ENCODE results near the gene BBS9. TPM values are rescaled to one million over a fixed set of nuclear protein-coding genes. Genes with fewer than 3 reads are reported as not detected.
"Not testable (repeated sequence)": the region's sequence is repeated elsewhere in the genome, so short reads cannot be mapped to it uniquely, and the experiment has no call there.

Gene BBS9
- total RNA-seq, 4 donors from 2014 or later, result 11.3 to 28.5 (median 20.7) TPM

- no peak for DNase-seq (ENCODE audit: low spot score)
- ATAC-seq (ENCODE audit: low FRiP score), result no peak
- TF ChIP-seq CTCF (IDR thresholded peaks at IDR 0.05), result no peak
Measured at GRCh38 chr7:33262476-33262875, 133.1 kb downstream of the BBS9 start.

- not testable (repeated sequence) for DNase-seq (ENCODE audit: low spot score); ATAC-seq (ENCODE audit: low FRiP score)
Measured at GRCh38 chr7:33271839-33272371, 142.5 kb downstream of the BBS9 start.

- ATAC-seq (ENCODE audit: low FRiP score), result no peak
- TF ChIP-seq CTCF (IDR thresholded peaks at IDR 0.05), result no peak
Measured at GRCh38 chr7:33273356-33273755, 144.0 kb downstream of the BBS9 start.

GRCh38 chr7:33276325-33276724 is 147.0 kb downstream of the BBS9 start:
- DNase-seq (ENCODE audit: low spot score) (no peak), ATAC-seq (ENCODE audit: low FRiP score) (no peak)
- no peak for TF ChIP-seq CTCF (IDR thresholded peaks at IDR 0.05)

More at GRCh38 chr7:33273356-33273755, 144.0 kb downstream of the BBS9 start:
- DNase-seq (ENCODE audit: low spot score), result no peak

GRCh38 chr7:33276729-33277128 is 147.4 kb downstream of the BBS9 start:
- DNase-seq (ENCODE audit: low spot score), result no peak
- ATAC-seq (ENCODE audit: low FRiP score), result no peak
- TF ChIP-seq CTCF (IDR thresholded peaks at IDR 0.05), result no peak

- DNase-seq (ENCODE audit: low spot score) (no peak), ATAC-seq (ENCODE audit: low FRiP score) (no peak)
- no peak for TF ChIP-seq CTCF (IDR thresholded peaks at IDR 0.05)
Measured at GRCh38 chr7:33278095-33278494, 148.7 kb downstream of the BBS9 start.

GRCh38 chr7:33286501-33286900 is 157.1 kb downstream of the BBS9 start:
- DNase-seq (ENCODE audit: low spot score) (no peak), ATAC-seq (ENCODE audit: low FRiP score) (no peak)
- no peak for TF ChIP-seq CTCF (IDR thresholded peaks at IDR 0.05)

GRCh38 chr7:33287738-33288137 is 158.4 kb downstream of the BBS9 start:
- ATAC-seq (ENCODE audit: low FRiP score), result no peak
- TF ChIP-seq CTCF (IDR thresholded peaks at IDR 0.05), result no peak
- DNase-seq (ENCODE audit: low spot score), result no peak
